H9 (cell line): Measurements from ENCODE around the gene CLDN11. TPM values are rescaled to one million over a fixed set of nuclear protein-coding genes. Genes with fewer than 3 reads are reported as not detected.

Source experiments
- DNase-seq: peaks from one replicate; pipeline ENCODE4 v3.0.0-alpha.2; 2017
- H2AFZ ChIP-seq: one replicate; pipeline ENCODE4 v1.6.1; 2013; ENCODE audit warnings: mild to moderate bottlenecking, low read length, control low read depth, moderate library complexity
- H2AK5ac ChIP-seq: 2 replicates; pipeline ENCODE4 v1.6.1; 2013; ENCODE audit warnings: low read length, control low read depth, mixed read lengths; ENCODE audit not compliant: insufficient read length
- H2BK120ac ChIP-seq: one replicate; pipeline ENCODE4 v1.6.1; 2013; ENCODE audit warnings: low read depth, mild to moderate bottlenecking, low read length, control low read depth, inconsistent platforms; ENCODE audit not compliant: poor library complexity, severe bottlenecking
- H2BK12ac ChIP-seq: 2 replicates; pipeline ENCODE4 v1.6.1; 2013; ENCODE audit warnings: low read length, control low read depth, mixed read lengths, low read depth; ENCODE audit not compliant: insufficient read length
- H2BK15ac ChIP-seq: 2 replicates; pipeline ENCODE4 v1.6.1; 2013; ENCODE audit warnings: low read depth, low read length, control low read depth
- H2BK20ac ChIP-seq: one replicate; pipeline ENCODE4 v1.6.1; 2013; ENCODE audit warnings: low read depth, mild to moderate bottlenecking, low read length, control low read depth, inconsistent platforms; ENCODE audit not compliant: poor library complexity, severe bottlenecking
- H2BK5ac ChIP-seq: 2 replicates; pipeline ENCODE4 v1.6.1; 2013; ENCODE audit warnings: low read length, control low read depth, mixed read lengths; ENCODE audit not compliant: insufficient read length
- H3K14ac ChIP-seq: 2 replicates; pipeline ENCODE4 v1.6.1; 2013; ENCODE audit warnings: low read length, control low read depth; ENCODE audit not compliant: insufficient read depth
- H3K18ac ChIP-seq: 2 replicates; pipeline ENCODE4 v1.6.1; 2013; ENCODE audit warnings: low read depth, mild to moderate bottlenecking, mixed read lengths, low read length, control low read depth; ENCODE audit not compliant: insufficient read length
- H3K23ac ChIP-seq: 2 replicates; pipeline ENCODE4 v1.6.1; 2013; ENCODE audit warnings: low read length, control low read depth, mixed read lengths, low read depth; ENCODE audit not compliant: insufficient read length
- H3K23me2 ChIP-seq: 2 replicates; pipeline ENCODE4 v1.6.1; 2013; ENCODE audit warnings: low read depth, mild to moderate bottlenecking, mixed read lengths, low read length, control low read depth; ENCODE audit not compliant: insufficient read length, poor library complexity, severe bottlenecking
- H3K27ac ChIP-seq: 2 replicates; pipeline ENCODE4 v1.5.1; 2013; ENCODE audit warnings: low read length, control low read depth, mixed read lengths, low read depth; ENCODE audit not compliant: insufficient read length
- H3K27me3 ChIP-seq: 2 replicates; pipeline ENCODE4 v1.6.1; 2013; ENCODE audit warnings: low read length, control low read depth, inconsistent platforms; ENCODE audit not compliant: insufficient read depth
- H3K4ac ChIP-seq: 2 replicates; pipeline ENCODE4 v1.6.1; 2013; ENCODE audit warnings: low read depth, mild to moderate bottlenecking, control low read depth, inconsistent platforms, low read length, moderate library complexity
- H3K4me1 ChIP-seq: 2 replicates; pipeline ENCODE4 v1.6.1; 2013; ENCODE audit warnings: low read length, control low read depth, inconsistent platforms; ENCODE audit not compliant: insufficient read depth
- H3K4me2 ChIP-seq: 2 replicates; pipeline ENCODE4 v1.6.1; 2013; ENCODE audit warnings: low read length, control low read depth, mixed read lengths; ENCODE audit not compliant: insufficient read length, insufficient read depth
- H3K56ac ChIP-seq: 2 replicates; pipeline ENCODE4 v1.6.1; 2013; ENCODE audit warnings: low read depth, mild to moderate bottlenecking, mixed read lengths, low read length, control low read depth; ENCODE audit not compliant: insufficient read length
- H3K79me1 ChIP-seq: 2 replicates; pipeline ENCODE4 v1.6.1; 2013; ENCODE audit warnings: low read depth, mild to moderate bottlenecking, moderate library complexity, low read length, control low read depth, inconsistent platforms; ENCODE audit not compliant: insufficient read depth, poor library complexity, severe bottlenecking
- H3K79me2 ChIP-seq: 2 replicates; pipeline ENCODE4 v1.6.1; 2013; ENCODE audit warnings: low read length, control low read depth, inconsistent platforms; ENCODE audit not compliant: insufficient read depth
- H3K9ac ChIP-seq: 2 replicates; pipeline ENCODE4 v1.6.1; 2013; ENCODE audit warnings: low read length, control low read depth, mixed read lengths; ENCODE audit not compliant: insufficient read length; ENCODE audit errors: extremely low read depth
- H3K9me3 ChIP-seq: one replicate; pipeline ENCODE4 v1.6.1; 2013; ENCODE audit warnings: low read depth, low read length, inconsistent platforms; ENCODE audit not compliant: control insufficient read depth
- H3T11ph ChIP-seq: one replicate; pipeline ENCODE4 v1.6.1; 2013; ENCODE audit warnings: mild to moderate bottlenecking, low read length, control low read depth, inconsistent platforms
- H4K20me1 ChIP-seq: one replicate; pipeline ENCODE4 v1.6.1; 2013; ENCODE audit not compliant: control insufficient read depth, insufficient read length, insufficient read depth
- H4K5ac ChIP-seq: 2 replicates; pipeline ENCODE4 v1.6.1; 2013; ENCODE audit warnings: low read depth, mild to moderate bottlenecking, mixed read lengths, low read length, control low read depth; ENCODE audit not compliant: insufficient read length
- H4K8ac ChIP-seq: replicated peaks from 2 replicates; pipeline ENCODE4 v1.6.1; 2013; ENCODE audit warnings: low read length, control low read depth, mixed read lengths, low read depth; ENCODE audit not compliant: insufficient read length
- H4K91ac ChIP-seq: 2 replicates; pipeline ENCODE4 v1.6.1; 2013; ENCODE audit warnings: low read depth, mild to moderate bottlenecking, moderate library complexity, mixed read lengths, low read length, control low read depth; ENCODE audit not compliant: insufficient read length
- H3K27ac Mint-ChIP-seq, 3 experiments: 2 replicates in 2 of 3; 3 replicates in 1 of 3; pipeline ENCODE4 v1.8.0; 2020 to 2021; ENCODE audit warnings: mixed read lengths in 3 of 3, mild to moderate bottlenecking in 1 of 3, moderate library complexity in 1 of 3
- H3K27me3 Mint-ChIP-seq: 2 replicates; pipeline ENCODE4 v1.8.0; 2021; ENCODE audit warnings: low read depth, mild to moderate bottlenecking, moderate library complexity, mixed read lengths
- H3K36me3 Mint-ChIP-seq, 3 experiments: 2 replicates in 2 of 3; 3 replicates in 1 of 3; pipeline ENCODE4 v1.8.0; 2020 to 2021; ENCODE audit warnings: low read depth in 3 of 3, mixed read lengths in 3 of 3; ENCODE audit not compliant: insufficient read depth in 1 of 3
- H3K4me1 Mint-ChIP-seq, 2 experiments: 2 replicates each; pipeline ENCODE4 v1.8.0; 2020; ENCODE audit warnings: mixed read lengths in 2 of 2
- H3K4me3 Mint-ChIP-seq, 2 experiments: 2 replicates in 1 of 2; 3 replicates in 1 of 2; pipeline ENCODE4 v1.8.0; 2020 to 2021; ENCODE audit warnings: mild to moderate bottlenecking in 2 of 2, mixed read lengths in 2 of 2, moderate library complexity in 1 of 2
- H3K9me3 Mint-ChIP-seq, 2 experiments: 2 replicates in 1 of 2; 3 replicates in 1 of 2; pipeline ENCODE4 v1.8.0; 2020; ENCODE audit warnings: mild to moderate bottlenecking in 2 of 2, mixed read lengths in 2 of 2, moderate library complexity in 1 of 2
- WGBS: extraction: QIAGEN DNeasy Blood & Tissue Kit; methylation state at CpG from one replicate; pipeline ENCODE4 v1.1.7; 2013; ENCODE audit warnings: missing lambda C conversion rate, low lambda C conversion rate, mixed read lengths; ENCODE audit not compliant: insufficient read length; ENCODE audit errors: extremely low coverage; 5-methylcytosine and 5-hydroxymethylcytosine counted together
- total RNA-seq: library from RNA; stranded (reverse); gene quantifications from 2 replicates; pipeline ENCODE4 v1.2.1, GENCODE V29; 2021
- TF ChIP-seq, protein P1 (sequence below): fragments of 200-600 bp; sonication (generic); conservative IDR thresholded peaks from 3 replicates; pipeline ENCODE4 v1.8.0; 2021; ENCODE audit warnings: antibody characterized with exemption, mild to moderate bottlenecking

CLDN11 gene
- total RNA-seq, 1 experiment from 2014 or later = 1.7 TPM

DNA sequence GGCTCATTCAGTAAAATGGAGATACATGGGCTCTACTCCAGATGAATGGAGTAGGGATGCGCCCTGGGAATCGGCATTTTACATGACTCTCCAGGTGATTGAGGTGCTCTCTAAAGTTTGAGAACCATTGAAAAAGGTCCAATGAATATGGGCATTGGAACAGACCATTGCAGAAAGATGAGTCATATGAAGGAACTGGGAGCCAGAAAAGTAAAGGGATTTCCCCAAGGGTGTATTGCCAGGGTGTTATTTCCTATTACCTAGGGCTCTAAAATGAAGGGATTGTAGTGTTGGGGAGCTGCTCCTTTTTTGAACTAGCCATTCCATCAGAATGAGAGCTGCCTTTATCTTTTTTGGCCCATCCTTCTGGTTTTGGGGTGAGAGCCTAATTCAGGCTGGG lies 21.7 kb downstream of the CLDN11 start:
- no peaks in the 10 kb centered on the region for H3K9me3 Mint-ChIP-seq
- no peak overlapping the region for H3K14ac ChIP-seq

More for the DNA sequence above, 21.7 kb downstream of the CLDN11 start:
- Histone ChIP-seq H2BK5ac (no peak overlapping the region), H3K18ac (no peak overlapping the region), H2BK12ac (no peak overlapping the region), H3K4me2 (no peak overlapping the region), H3T11ph (no peak overlapping the region), H3K56ac (no peak overlapping the region), H3K23ac (no peak overlapping the region), H3K27ac (no peak overlapping the region), H2BK20ac (no peak overlapping the region), H3K79me2 (no peaks in the 10 kb centered on the region; the same call in 1 of the 2 replicates), H2AFZ (no peak overlapping the region), H3K23me2 (no peaks in the 10 kb centered on the region), H3K9me3 (no peaks in the 10 kb centered on the region), H4K91ac (no peak overlapping the region), H3K9ac (no peak overlapping the region), H4K5ac (no peak overlapping the region), H3K4me1 (peaks cover 3% of the 10 kb centered on the region; the same call in 1 of the 2 replicates), H3K4ac (no peak overlapping the region), H2AK5ac (no peak overlapping the region), H2BK120ac (no peak overlapping the region), H3K27me3 (no peaks in the 10 kb centered on the region), H4K20me1 (no peaks in the 10 kb centered on the region), H2BK15ac (no peak overlapping the region), H4K8ac (no peak overlapping the region), H3K79me1 (no peaks in the 10 kb centered on the region)
- no peak overlapping the region for H3K4me3 Mint-ChIP-seq
- TF ChIP-seq, protein P1, sequence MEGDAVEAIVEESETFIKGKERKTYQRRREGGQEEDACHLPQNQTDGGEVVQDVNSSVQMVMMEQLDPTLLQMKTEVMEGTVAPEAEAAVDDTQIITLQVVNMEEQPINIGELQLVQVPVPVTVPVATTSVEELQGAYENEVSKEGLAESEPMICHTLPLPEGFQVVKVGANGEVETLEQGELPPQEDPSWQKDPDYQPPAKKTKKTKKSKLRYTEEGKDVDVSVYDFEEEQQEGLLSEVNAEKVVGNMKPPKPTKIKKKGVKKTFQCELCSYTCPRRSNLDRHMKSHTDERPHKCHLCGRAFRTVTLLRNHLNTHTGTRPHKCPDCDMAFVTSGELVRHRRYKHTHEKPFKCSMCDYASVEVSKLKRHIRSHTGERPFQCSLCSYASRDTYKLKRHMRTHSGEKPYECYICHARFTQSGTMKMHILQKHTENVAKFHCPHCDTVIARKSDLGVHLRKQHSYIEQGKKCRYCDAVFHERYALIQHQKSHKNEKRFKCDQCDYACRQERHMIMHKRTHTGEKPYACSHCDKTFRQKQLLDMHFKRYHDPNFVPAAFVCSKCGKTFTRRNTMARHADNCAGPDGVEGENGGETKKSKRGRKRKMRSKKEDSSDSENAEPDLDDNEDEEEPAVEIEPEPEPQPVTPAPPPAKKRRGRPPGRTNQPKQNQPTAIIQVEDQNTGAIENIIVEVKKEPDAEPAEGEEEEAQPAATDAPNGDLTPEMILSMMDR = no peak
- WGBS = no CpG with 5 or more reads among the region's 2 CpGs
- peaks cover 4% of the 10 kb centered on the region; the same call in 1 of the 2 replicates for H3K27me3 Mint-ChIP-seq
- peaks cover 9 to 13% of the 10 kb centered on the region in 2 experiments for H3K4me1 Mint-ChIP-seq
- DNase-seq = no peak
- no peaks in the 10 kb centered on the region; a peak in 1 of 7 replicates for H3K36me3 Mint-ChIP-seq
- no peak overlapping the region; a peak in 1 of 7 replicates for H3K27ac Mint-ChIP-seq
